BE2C (cell line): ENCODE data around the gene MBTPS1.

Experiments
- DNase-seq: peaks from one replicate; pipeline ENCODE4 v3.0.0-alpha.2; 2020
- H3K27me3 ChIP-seq: fragments of 250-450 bp; sonication (Bioruptor Pico); 2 replicates; pipeline ENCODE4 v1.5.1; 2020; ENCODE audit warnings: mild to moderate bottlenecking
- H3K36me3 ChIP-seq: fragments of 250-450 bp; sonication (Bioruptor Pico); 2 replicates; pipeline ENCODE4 v1.5.1; 2020; ENCODE audit warnings: mild to moderate bottlenecking
- H3K4me1 ChIP-seq: fragments of 250-450 bp; sonication (Bioruptor Pico); 2 replicates; pipeline ENCODE4 v1.5.1; 2020
- H3K4me3 ChIP-seq: 2 replicates; pipeline ENCODE4 v1.5.1; 2011; ENCODE audit warnings: low read depth, low read length
- H3K9me3 ChIP-seq: fragments of 250-450 bp; sonication (Bioruptor Pico); 2 replicates; pipeline ENCODE4 v1.5.1; 2020
- TF ChIP-seq, protein P1 (sequence below): IDR thresholded peaks from 2 replicates; pipeline ENCODE4 v1.5.1; 2012; ENCODE audit warnings: mild to moderate bottlenecking, low read depth, low read length

Gene MBTPS1

DNA sequence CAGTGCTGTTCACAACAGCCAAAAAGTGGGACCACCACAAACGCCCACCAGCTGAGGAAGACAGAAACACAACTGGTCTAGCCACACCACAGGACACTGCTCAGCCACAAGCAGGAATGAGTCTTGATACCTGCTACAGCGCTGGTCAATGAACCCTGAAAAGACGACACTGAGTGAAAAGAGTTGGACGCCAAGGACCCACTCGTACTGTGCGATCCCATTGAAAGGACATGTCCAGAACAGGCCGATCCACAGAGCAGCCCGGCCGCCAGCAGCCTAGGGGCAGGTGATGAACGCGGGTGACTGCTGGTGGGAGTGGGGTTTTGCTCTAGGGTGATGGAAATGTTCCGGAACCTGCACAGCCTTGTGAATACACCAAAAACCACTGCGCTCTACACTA lies 63.5 kb downstream of the MBTPS1 start:
- Histone ChIP-seq H3K9me3 (no peaks in the 10 kb centered on the region), H3K36me3 (peaks cover 35% of the 10 kb centered on the region), H3K4me3 (no peak overlapping the region), H3K4me1 (no peaks in the 10 kb centered on the region), H3K27me3 (no peaks in the 10 kb centered on the region)
- DNase-seq, result no peak
- TF ChIP-seq, protein P1, sequence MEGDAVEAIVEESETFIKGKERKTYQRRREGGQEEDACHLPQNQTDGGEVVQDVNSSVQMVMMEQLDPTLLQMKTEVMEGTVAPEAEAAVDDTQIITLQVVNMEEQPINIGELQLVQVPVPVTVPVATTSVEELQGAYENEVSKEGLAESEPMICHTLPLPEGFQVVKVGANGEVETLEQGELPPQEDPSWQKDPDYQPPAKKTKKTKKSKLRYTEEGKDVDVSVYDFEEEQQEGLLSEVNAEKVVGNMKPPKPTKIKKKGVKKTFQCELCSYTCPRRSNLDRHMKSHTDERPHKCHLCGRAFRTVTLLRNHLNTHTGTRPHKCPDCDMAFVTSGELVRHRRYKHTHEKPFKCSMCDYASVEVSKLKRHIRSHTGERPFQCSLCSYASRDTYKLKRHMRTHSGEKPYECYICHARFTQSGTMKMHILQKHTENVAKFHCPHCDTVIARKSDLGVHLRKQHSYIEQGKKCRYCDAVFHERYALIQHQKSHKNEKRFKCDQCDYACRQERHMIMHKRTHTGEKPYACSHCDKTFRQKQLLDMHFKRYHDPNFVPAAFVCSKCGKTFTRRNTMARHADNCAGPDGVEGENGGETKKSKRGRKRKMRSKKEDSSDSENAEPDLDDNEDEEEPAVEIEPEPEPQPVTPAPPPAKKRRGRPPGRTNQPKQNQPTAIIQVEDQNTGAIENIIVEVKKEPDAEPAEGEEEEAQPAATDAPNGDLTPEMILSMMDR, result no peak

- Histone ChIP-seq H3K36me3 (peaks cover 30% of the 10 kb centered on the region), H3K4me3 (no peak overlapping the region), H3K4me1 (no peaks in the 10 kb centered on the region), H3K9me3 (no peaks in the 10 kb centered on the region), H3K27me3 (no peaks in the 10 kb centered on the region)
- TF ChIP-seq, protein P1, result no peak
- DNase-seq, result no peak
Measured at GRCh38 chr16:84052071-84052622, 64.6 kb downstream of the MBTPS1 start.

- H3K4me3 ChIP-seq, result no peak overlapping the region
- H3K4me1 ChIP-seq, result no peaks in the 10 kb centered on the region
- TF ChIP-seq, protein P1, result no peak
- no peaks in the 10 kb centered on the region for H3K27me3 ChIP-seq
- no peak for DNase-seq
- H3K9me3 ChIP-seq, result no peaks in the 10 kb centered on the region
- peaks cover 22% of the 10 kb centered on the region for H3K36me3 ChIP-seq
Measured at GRCh38 chr16:84050316-84050715, 66.4 kb downstream of the MBTPS1 start.

- Histone ChIP-seq H3K9me3 (no peaks in the 10 kb centered on the region), H3K4me1 (no peaks in the 10 kb centered on the region), H3K27me3 (no peaks in the 10 kb centered on the region), H3K36me3 (peaks cover 17% of the 10 kb centered on the region), H3K4me3 (no peak overlapping the region)
- no peak for DNase-seq
- TF ChIP-seq, protein P1, result no peak
Measured at GRCh38 chr16:84049403-84050060, 67.2 kb downstream of the MBTPS1 start.

DNA sequence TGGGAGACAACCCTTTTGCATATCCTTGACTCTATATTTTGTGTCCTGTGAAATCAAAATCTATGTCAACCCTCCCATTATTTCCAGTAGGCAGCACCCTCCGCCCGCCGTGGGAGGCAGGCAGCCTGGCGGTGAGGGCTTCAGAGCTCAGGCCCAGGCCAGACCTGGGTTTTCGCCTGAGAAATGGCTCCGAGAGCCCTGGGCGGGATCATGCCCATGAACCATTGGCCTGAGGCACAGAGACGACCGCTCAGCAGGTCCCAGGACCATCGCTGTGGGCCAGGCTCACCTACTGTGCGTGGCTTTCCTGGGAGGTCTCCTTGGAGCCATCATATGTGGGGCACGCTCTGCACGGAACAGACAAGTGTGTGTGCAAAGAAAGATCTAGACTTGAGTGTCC lies 67.9 kb downstream of the MBTPS1 start:
- no peak for DNase-seq
- H3K9me3 ChIP-seq, result no peaks in the 10 kb centered on the region
- TF ChIP-seq, protein P1, result no peak
- no peak overlapping the region for H3K4me3 ChIP-seq
- H3K27me3 ChIP-seq, result peaks cover 6% of the 10 kb centered on the region
- no peaks in the 10 kb centered on the region for H3K4me1 ChIP-seq
- H3K36me3 ChIP-seq, result peaks cover 13% of the 10 kb centered on the region

GRCh38 chr16:84048270-84048669 lies 68.5 kb downstream of the MBTPS1 start:
- H3K4me1 ChIP-seq, result no peaks in the 10 kb centered on the region
- DNase-seq, result no peak

More at GRCh38 chr16:84048270-84048669, 68.5 kb downstream of the MBTPS1 start:
- TF ChIP-seq, protein P1, result no peak
- Histone ChIP-seq H3K36me3 (peaks cover 8% of the 10 kb centered on the region), H3K9me3 (no peaks in the 10 kb centered on the region), H3K27me3 (peaks cover 12% of the 10 kb centered on the region), H3K4me3 (no peak overlapping the region)
